Lower leg skin (tissue), 4 donors: ENCODE measurements around the gene FSCB. TPM values are rescaled to one million over a fixed set of nuclear protein-coding genes. Genes with fewer than 3 reads are reported as not detected.
"Not testable (repeated sequence)": the region's sequence is repeated elsewhere in the genome, so short reads cannot be mapped to it uniquely, and the experiment has no call there.

ENCODE experiments used
- DNase-seq, 2 donors: peaks; one replicate each; pipeline ENCODE4 v3.0.0-alpha.2; 2019; ENCODE audit warnings: low spot score in 2 of 2
- H3K4me3 ChIP-seq: fragments of 200-600 bp; sonication (generic); 2 replicates; pipeline ENCODE4 v1.5.1; 2017; ENCODE audit warnings: mild to moderate bottlenecking, low read depth; ENCODE audit not compliant: poor library complexity, severe bottlenecking
- POLR2A ChIP-seq, 2 donors: fragments of 450-650 bp; IDR thresholded peaks; one replicate each; pipeline ENCODE4 v1.6.1; 2016 to 2017; ENCODE audit warnings: antibody characterized with exemption in 2 of 2, mild to moderate bottlenecking in 1 of 2, moderate library complexity in 1 of 2
- whole genome bisulfite sequencing, 2 donors: methylation state at CpG; one replicate each; pipeline ENCODE4 v1.1.5; 2018; 5-methylcytosine and 5-hydroxymethylcytosine counted together
- intact Hi-C: fragments of 100-400 bp; cut with DNase I; formaldehyde crosslinking; loops from one replicate; pipeline ENCODE4 v1.15.0; 2023; ENCODE audit warnings: low total_unique reads
- total RNA-seq, 4 donors: library from RNA; depleted of rRNA; stranded (reverse); fragments of >200 nt; gene quantifications; one replicate each; pipeline ENCODE4 v1.1.0, GENCODE V29; 2016
- TF ChIP-seq, protein P1 (sequence below), 3 donors: fragments of 450-650 bp; IDR thresholded peaks; one replicate each; pipeline ENCODE4 v1.5.1; 2016; ENCODE audit warnings: antibody characterized with exemption in 3 of 3, mild to moderate bottlenecking in 3 of 3, moderate library complexity in 2 of 3

The FSCB gene, protein sequence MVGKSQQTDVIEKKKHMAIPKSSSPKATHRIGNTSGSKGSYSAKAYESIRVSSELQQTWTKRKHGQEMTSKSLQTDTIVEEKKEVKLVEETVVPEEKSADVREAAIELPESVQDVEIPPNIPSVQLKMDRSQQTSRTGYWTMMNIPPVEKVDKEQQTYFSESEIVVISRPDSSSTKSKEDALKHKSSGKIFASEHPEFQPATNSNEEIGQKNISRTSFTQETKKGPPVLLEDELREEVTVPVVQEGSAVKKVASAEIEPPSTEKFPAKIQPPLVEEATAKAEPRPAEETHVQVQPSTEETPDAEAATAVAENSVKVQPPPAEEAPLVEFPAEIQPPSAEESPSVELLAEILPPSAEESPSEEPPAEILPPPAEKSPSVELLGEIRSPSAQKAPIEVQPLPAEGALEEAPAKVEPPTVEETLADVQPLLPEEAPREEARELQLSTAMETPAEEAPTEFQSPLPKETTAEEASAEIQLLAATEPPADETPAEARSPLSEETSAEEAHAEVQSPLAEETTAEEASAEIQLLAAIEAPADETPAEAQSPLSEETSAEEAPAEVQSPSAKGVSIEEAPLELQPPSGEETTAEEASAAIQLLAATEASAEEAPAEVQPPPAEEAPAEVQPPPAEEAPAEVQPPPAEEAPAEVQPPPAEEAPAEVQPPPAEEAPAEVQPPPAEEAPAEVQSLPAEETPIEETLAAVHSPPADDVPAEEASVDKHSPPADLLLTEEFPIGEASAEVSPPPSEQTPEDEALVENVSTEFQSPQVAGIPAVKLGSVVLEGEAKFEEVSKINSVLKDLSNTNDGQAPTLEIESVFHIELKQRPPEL
- total RNA-seq, result not detected

DNA sequence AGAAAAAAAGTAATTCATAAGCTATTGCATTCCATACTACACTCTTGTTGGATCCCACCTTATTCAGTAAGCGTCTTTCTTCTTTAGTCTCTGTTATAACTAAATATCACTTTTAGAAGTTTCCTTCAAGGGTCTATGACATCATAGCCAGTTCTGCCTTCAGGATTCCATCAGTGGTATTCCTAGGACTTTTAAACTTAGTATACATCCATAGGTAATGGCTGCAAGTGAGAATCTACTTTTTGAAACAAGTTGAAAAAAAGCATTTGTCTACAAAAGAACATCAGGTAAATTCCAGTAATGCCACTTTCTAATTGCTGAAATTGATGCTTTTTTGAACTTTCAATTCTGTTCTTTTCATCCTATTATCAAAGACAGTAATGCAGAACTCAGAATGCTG is at the start of gene FSCB:
FSCB (minus strand) TSS at position 101 of the 400 bp plus-strand sequence. CDS start 296 bp downstream, outside the sequence.
- 96 to 100% methylated on average over 1 of the region's 1 CpG for WGBS, 2 donors
- intact Hi-C loops, result no loop called here
- DNase-seq, result no peak
- H3K4me3 ChIP-seq, result no peak within 1 kb of the TSS
- TF ChIP-seq, protein P1, sequence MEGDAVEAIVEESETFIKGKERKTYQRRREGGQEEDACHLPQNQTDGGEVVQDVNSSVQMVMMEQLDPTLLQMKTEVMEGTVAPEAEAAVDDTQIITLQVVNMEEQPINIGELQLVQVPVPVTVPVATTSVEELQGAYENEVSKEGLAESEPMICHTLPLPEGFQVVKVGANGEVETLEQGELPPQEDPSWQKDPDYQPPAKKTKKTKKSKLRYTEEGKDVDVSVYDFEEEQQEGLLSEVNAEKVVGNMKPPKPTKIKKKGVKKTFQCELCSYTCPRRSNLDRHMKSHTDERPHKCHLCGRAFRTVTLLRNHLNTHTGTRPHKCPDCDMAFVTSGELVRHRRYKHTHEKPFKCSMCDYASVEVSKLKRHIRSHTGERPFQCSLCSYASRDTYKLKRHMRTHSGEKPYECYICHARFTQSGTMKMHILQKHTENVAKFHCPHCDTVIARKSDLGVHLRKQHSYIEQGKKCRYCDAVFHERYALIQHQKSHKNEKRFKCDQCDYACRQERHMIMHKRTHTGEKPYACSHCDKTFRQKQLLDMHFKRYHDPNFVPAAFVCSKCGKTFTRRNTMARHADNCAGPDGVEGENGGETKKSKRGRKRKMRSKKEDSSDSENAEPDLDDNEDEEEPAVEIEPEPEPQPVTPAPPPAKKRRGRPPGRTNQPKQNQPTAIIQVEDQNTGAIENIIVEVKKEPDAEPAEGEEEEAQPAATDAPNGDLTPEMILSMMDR (IDR thresholded peaks at IDR 0.05), result no peak
- no peak for TF ChIP-seq POLR2A (IDR thresholded peaks at IDR 0.05)

DNA sequence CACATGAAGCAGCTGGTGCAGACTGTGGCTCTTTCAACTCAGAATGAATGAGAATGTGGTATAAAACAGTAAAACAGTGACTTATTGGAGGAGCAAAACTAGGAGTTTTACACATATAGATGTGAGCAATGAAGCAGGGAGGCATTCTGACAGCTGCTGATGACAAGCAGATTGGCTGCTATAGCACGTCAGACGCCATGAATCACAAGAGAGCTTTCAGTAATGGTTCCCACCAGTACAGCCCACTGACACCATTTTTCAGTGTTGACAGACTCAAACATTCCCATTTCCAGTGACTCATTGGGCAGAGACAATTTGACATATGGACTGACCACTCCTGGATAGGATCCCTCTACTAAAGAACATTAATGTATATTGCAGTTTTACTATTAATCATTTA is 24.6 kb upstream of the FSCB start:
- DNase-seq, result no peak
- intact Hi-C loops, result no loop called here
- WGBS, 2 donors, result 79 to 92% methylated on average over 2 of the region's 2 CpGs
- TF ChIP-seq POLR2A (IDR thresholded peaks at IDR 0.05), result no peak
- TF ChIP-seq, protein P1 (IDR thresholded peaks at IDR 0.05), result no peak
- H3K4me3 ChIP-seq, result no peak overlapping the region

DNA sequence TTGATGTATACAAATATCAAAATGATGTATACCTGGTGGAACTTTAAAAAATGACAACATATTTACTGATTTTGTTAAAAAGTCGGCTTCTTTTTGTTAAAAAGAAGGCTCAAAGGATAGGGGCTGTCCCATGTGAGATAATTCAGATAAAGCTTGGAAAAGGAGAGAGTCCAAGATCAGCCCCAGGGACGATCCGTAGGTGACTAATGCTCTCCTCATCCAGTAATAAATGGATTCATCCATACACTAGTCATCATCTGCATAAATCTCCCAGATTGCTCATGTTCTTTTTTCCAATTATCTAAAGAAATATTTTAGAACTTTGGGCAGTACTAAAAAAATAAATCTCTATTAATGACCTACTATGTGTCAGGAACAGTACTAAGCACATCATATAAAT is 23.4 kb upstream of the FSCB start:
- 67 to 70% methylated on average over 3 of the region's 3 CpGs for WGBS, 2 donors
- TF ChIP-seq POLR2A (IDR thresholded peaks at IDR 0.05), result no peak
- TF ChIP-seq, protein P1 (IDR thresholded peaks at IDR 0.05), result no peak
- H3K4me3 ChIP-seq, result no peak overlapping the region
- DNase-seq, result no peak
- intact Hi-C loops, result no loop called here

GRCh38 chr14:44529026-44529425 is 21.9 kb upstream of the FSCB start:
- WGBS, 2 donors, result 38 to 43% methylated on average over 1 of the region's 1 CpG
- intact Hi-C loops, result no loop called here
- H3K4me3 ChIP-seq, result no peak overlapping the region
- TF ChIP-seq POLR2A (IDR thresholded peaks at IDR 0.05), result no peak
- DNase-seq, result no peak

DNA sequence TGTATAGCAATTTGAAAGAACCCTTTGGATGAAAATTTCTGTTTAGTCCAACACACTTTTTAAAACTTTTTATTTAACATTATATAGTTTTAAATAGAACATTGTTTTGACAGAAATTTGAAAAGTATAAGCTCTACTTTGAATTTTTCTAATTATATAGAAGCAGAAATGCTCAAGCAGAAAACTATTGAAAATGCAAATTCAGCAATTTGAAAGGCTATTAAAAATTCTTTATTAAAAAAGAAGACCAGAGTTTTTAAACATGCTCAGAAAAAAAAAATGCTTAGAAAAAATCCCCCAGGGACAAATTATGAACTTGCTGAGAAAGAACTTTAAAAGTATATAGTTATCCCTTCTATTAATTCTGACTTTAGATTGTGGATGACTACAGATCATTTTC is 21.1 kb upstream of the FSCB start:
- no peak for DNase-seq
- no peak overlapping the region for H3K4me3 ChIP-seq
- TF ChIP-seq POLR2A (IDR thresholded peaks at IDR 0.05), result no peak
- TF ChIP-seq, protein P1 (IDR thresholded peaks at IDR 0.05), result no peak
- intact Hi-C loops, result no loop called here

DNA sequence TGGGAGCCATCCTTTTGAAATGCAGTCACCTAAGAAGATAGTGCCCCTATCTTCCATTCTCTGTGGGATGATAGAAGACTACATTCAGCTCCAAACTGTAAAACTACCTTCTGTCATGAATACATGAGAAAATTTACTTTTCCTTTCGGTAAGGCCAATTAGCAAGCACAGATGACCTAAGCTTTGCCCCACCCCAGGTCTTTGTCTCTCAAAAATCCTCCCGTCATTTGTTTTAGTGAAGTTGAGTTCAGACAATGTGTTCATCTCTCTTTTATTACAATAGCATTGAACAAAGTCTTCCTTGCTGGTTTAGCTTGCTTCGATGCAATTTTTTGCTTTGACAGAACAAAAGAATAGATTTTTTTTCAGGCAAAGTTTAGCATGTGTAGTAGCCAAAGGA is 18.2 kb upstream of the FSCB start:
- WGBS, 2 donors, result 84 to 85% methylated on average over 3 of the region's 3 CpGs

DNA sequence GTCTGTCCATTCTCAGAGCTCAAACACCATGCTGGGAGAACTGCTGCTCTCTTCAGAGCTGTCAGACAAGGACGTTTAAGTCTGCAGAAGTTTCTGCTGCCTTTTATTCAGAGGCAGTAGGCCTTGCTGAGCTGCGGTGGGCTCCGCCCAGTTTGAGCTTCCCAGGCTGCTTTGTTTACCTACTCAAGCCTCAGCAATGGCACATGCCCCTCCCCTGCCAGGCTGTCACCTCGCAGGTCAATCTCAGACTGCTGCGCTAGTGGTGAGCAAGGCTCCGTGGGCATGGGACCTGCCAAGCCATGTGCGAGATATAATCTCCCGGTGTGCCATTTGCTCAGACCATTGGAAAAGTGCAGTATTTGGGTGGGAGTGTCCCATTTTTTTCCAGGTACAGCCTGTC is 8.6 kb upstream of the FSCB start:
- intact Hi-C loops, H3K4me3 ChIP-seq, DNase-seq: not testable (repeated sequence)
- WGBS, 2 donors, result 80 to 81% methylated on average over 8 of the region's 8 CpGs

More for the DNA sequence above, 18.2 kb upstream of the FSCB start:
- no peak overlapping the region for H3K4me3 ChIP-seq
- DNase-seq, result no peak
- TF ChIP-seq, protein P1 (IDR thresholded peaks at IDR 0.05), result no peak
- intact Hi-C loops, result no loop called here
